GM12878 (cell line): ENCODE measurements around the gene SLAMF1. TPM values are rescaled to one million over a fixed set of nuclear protein-coding genes. Genes with fewer than 3 reads are reported as not detected.

Experiments used
- BCL3 ChIP-seq: IDR thresholded peaks from 2 replicates; pipeline ENCODE4 v1.6.1; 2011; ENCODE audit warnings: borderline replicate concordance, low read depth, mild to moderate bottlenecking, moderate library complexity, low read length; ENCODE audit not compliant: insufficient read depth, poor library complexity, severe bottlenecking
- CHD2 ChIP-seq: IDR thresholded peaks from 2 replicates; pipeline ENCODE4 v1.6.1; 2011; ENCODE audit warnings: low read depth, low read length, improper control_type of control experiment, borderline replicate concordance
- HDAC2 ChIP-seq: fragments of 200-600 bp; sonication (generic); IDR thresholded peaks from 2 replicates; pipeline ENCODE4 v1.6.1; 2017
- HSF1 ChIP-seq: fragments of 150-350 bp; IDR thresholded peaks from 2 replicates; pipeline ENCODE4 v1.6.1; 2014; ENCODE audit warnings: mild to moderate bottlenecking, low read depth, low read length
- KDM1A ChIP-seq: fragments of 200-600 bp; sonication (generic); IDR thresholded peaks from 2 replicates; pipeline ENCODE4 v1.6.1; 2016; ENCODE audit warnings: borderline replicate concordance
- MAX ChIP-seq: IDR thresholded peaks from 2 replicates; pipeline ENCODE4 v1.6.1; 2012; ENCODE audit warnings: low read depth, low read length, improper control_type of control experiment
- MTA3 ChIP-seq: IDR thresholded peaks from 2 replicates; pipeline ENCODE4 v1.6.1; 2012; ENCODE audit warnings: low read length, inconsistent platforms, borderline replicate concordance
- NBN ChIP-seq: fragments of 450-650 bp; IDR thresholded peaks from 2 replicates; pipeline ENCODE4 v1.6.1; 2016
- NR2C1 ChIP-seq: fragments of 450-650 bp; IDR thresholded peaks from 2 replicates; pipeline ENCODE4 v1.6.1; 2017; ENCODE audit warnings: antibody characterized with exemption, mild to moderate bottlenecking, moderate library complexity
- NR2F1 ChIP-seq: fragments of 450-650 bp; conservative IDR thresholded peaks from 2 replicates; pipeline ENCODE4 v1.6.1; 2017; ENCODE audit warnings: mild to moderate bottlenecking
- PBX3 ChIP-seq: IDR thresholded peaks from 2 replicates; pipeline ENCODE4 v1.6.1; 2011; ENCODE audit warnings: mild to moderate bottlenecking, low read depth, low read length, moderate library complexity; ENCODE audit not compliant: insufficient replicate concordance
- POLR2AphosphoS5 ChIP-seq: IDR thresholded peaks from 2 replicates; pipeline ENCODE4 v1.6.1; 2011; ENCODE audit warnings: mild to moderate bottlenecking, low read length, inconsistent platforms
- REST ChIP-seq: IDR thresholded peaks from 2 replicates; pipeline ENCODE4 v1.6.1; 2012; ENCODE audit warnings: mild to moderate bottlenecking, low read depth, low read length
- SMAD5 ChIP-seq: IDR thresholded peaks from 2 replicates; pipeline ENCODE4 v1.6.1; 2016; ENCODE audit warnings: antibody characterized with exemption, low read depth
- TAF1 ChIP-seq: IDR thresholded peaks from 2 replicates; pipeline ENCODE4 v1.6.1; 2011; ENCODE audit warnings: mild to moderate bottlenecking, low read depth, low read length, borderline replicate concordance
- ZBTB11 ChIP-seq: fragments of 450-650 bp; formaldehyde crosslinking; IDR thresholded peaks from 2 replicates; pipeline ENCODE4 v1.5.0; 2022; ENCODE audit warnings: mild to moderate bottlenecking, missing genetic modification characterization
- ZZZ3 ChIP-seq: IDR thresholded peaks from 2 replicates; pipeline ENCODE4 v1.6.1; 2011; ENCODE audit warnings: low read depth; ENCODE audit not compliant: control insufficient read depth, insufficient read length
- polyA plus RNA-seq, 11 experiments: library from polyadenylated mRNA; depleted of rRNA in 4 of 11; unstranded in 6 of 11; stranded (reverse) in 5 of 11; fragments of >200 nt; fragmentation: Nextera tagmentation in 4 of 11; fragmentation: Illumina TruSeq in 1 of 11; extraction: Ambion mirVana in 4 of 11; extraction: Trizol in 1 of 11; gene quantifications; 1 replicate in 1 of 11; 2 replicates in 10 of 11; pipeline versions ENCODE4 v1.2.1 to v1.2.3, GENCODE V29; 2011 to 2016; ENCODE audit warnings: inconsistent platforms in 2 of 11, missing spikeins in 2 of 11, low read depth in 1 of 11
- total RNA-seq, 4 experiments: library from RNA; depleted of rRNA in 3 of 4; stranded (reverse); fragments of >200 nt in 3 of 4; fragmentation: Illumina TruSeq in 1 of 4; extraction: Trizol in 1 of 4; gene quantifications; 2 replicates each; pipeline versions ENCODE4 v1.2.1 to v1.2.3, GENCODE V29; 2013 to 2021

SLAMF1 gene
- total and polyA plus RNA-seq, 10 of the 15 experiments (the other 5 are each of a cell fraction or from before 2014, with no cell fraction given), result 87.3 to 260 (median 131) TPM

- TF ChIP-seq NR2F1, result peak; percentile 55; the same call in 1 of the 2 replicates
- no peak for TF ChIP-seq ZZZ3
- TF ChIP-seq CHD2, result peak; percentile 41
- no peak for TF ChIP-seq NR2C1
- no peak for TF ChIP-seq HSF1
- TF ChIP-seq SMAD5, result peak; percentile 92
- TF ChIP-seq TAF1, result peak; percentile 83
- no peak for TF ChIP-seq MTA3
- TF ChIP-seq POLR2AphosphoS5, result peak; percentile 98
- peak; percentile 23; the same call in 1 of the 2 replicates for TF ChIP-seq MAX
- TF ChIP-seq BCL3, result peak; percentile 98
- TF ChIP-seq KDM1A, result no peak
- no peak for TF ChIP-seq ZBTB11 (CRISPR knock-in tag)
- TF ChIP-seq HDAC2, result no peak
- peak; percentile 59 for TF ChIP-seq PBX3
- no peak; the same call in 1 of the 2 replicates for TF ChIP-seq NBN
- TF ChIP-seq REST, result no peak
Observed at GRCh38 chr1:160646711-160647328, at the start of gene SLAMF1 (continued).
